GM19351 (cell line): ENCODE data around the gene MGST3.
"Not testable (repeated sequence)": the region's sequence is repeated elsewhere in the genome, so short reads cannot be mapped to it uniquely, and the experiment has no call there.

Source experiments
- ATAC-seq: cut with Tn5 transposase; IDR thresholded peaks from one replicate; pipeline ENCODE4 v1.9.1; 2021; ENCODE audit warnings: mild to moderate bottlenecking, moderate library complexity; ENCODE audit not compliant: unreplicated experiment

The MGST3 gene

DNA sequence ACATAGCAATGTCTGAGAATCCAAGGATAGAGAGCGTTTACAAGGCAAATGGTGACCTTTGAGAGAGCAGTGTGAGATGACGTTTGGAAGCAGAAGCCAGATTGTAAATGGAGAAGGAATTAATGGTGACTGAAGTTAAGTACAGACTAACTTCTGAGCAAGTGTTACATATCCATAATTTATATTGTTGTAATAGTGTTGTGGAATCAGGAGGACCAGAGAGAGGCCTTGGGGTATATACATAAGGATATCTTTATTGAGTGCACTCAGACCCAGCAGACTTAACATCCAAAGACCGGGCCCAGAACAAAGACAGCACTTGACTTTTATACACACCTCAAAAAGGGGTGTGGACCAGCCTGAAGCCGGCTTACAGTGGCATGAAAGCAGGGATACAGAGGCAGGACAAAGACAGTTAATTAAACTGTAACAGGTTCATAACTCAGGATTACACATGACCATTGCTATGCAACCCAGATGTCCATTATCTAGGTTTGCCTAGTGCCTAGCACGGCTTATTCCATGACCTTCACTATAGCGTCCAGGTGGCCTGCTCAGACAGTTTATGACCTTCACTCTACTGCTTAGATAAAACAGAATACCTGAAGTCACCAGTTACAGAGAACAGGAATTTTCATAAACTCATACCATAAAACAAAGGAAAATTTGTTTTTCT is 2.7 kb upstream of the MGST3 start:
- no peak for ATAC-seq

DNA sequence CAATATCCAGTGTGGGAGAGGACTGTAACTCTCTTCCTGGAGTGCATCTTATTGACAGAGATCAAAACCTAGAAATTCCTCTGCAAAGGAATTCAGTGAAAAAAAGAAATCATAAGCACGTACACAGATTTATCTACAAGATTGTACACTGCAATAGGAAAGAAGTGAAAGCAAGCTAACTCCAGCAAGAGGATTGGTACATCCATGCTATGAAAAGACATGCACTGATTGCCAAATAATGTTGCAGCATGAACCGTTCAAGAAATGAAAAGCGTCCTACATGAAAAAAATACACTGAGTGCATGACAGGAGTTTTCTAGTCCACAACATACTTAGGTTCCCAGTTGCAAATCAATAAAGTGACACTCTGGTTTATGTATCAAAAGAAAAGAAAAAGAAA is 1.9 kb upstream of the MGST3 start:
- no peak for ATAC-seq

DNA sequence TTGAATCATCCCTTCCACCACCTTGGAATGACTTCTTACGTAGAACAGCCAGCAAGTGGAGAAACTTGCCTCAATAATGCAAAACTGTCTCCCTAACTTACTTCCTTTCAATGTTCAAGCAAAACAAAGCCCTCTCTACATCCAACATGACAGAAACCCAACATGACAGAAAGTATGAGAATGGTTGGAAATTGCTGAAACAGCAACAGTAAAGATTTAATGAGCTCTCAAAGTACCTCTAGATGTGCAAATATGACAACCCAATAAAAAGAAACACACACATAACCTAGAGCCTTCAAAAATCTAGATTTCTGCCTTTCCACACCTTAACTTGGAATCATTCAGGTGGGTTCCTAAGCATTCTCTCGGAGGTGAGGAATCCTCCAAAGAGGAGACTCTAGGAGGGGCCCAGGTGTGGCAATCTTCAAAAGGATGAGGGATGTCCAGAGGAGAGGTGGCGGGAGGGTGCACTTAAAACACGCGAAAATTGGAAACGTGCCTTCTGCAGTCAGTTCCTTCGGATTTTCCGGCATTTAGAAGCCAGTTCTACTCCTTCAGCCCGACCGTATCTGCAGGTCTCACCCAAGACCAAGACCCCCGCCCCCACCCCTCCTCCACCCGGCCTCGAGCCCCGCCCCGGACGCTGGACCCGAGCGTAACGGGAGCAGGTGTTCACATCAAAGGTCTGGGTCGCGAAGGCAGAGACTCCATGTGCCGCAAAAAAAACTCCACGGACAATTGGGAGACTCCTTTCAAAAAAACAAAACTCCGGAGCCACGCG is 996 bp upstream of the MGST3 start:
- ATAC-seq = no peak

DNA sequence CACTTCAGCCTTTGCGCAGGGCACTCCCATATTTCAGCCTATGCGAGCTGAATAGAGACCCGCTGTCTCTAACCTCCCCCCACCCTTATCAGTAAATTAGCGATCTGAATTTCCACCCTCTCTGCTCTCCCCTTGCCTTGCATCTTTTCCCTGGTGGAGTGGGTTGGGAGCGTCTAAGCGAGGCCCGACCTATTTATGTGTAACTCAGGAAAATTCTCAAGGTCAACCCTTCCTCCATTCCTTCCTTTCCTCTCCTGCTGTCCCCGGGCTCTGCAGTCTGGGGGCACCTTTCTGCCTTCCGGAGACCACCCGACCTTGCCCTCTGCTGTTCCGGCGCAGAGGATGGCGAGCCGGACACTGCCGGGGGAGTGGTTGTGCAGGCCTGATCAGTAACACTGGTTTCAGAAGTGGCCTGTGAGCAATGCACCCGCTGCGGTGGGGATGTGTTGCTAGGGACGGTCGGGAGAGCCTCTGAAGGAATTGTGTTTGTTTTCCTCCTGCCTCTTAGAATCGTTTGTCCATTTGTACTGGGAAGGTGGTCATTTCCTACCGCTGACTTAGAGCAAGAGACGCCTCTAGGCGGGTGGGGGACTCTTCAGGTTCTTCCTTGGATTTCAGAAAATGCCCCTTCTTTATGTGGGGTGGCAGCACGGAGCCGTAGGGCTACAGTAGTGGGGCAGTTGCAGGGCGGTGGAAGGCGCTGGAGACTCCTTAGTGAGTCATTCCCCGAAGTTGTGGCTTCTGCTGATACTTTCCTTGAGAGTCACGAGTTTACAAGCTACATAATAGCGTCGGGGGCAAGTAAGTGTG is 513 bp downstream of the MGST3 start:
- peak; percentile 27 for ATAC-seq

DNA sequence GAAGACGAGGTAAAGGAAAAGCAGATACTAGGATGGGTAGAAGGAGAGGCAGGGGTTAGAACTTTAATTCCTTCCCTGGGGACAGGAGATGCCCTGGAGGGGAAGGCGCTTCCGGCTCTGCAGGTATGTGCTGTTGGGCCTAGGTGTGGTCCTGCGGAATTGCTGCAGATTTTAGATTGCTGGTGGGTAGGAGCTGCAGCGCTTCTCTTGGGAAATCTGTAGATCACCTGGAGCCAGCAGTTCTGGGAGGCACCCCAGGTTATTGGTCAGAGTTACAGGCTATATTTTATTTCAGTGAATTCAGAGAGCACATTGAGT is 1.1 kb downstream of the MGST3 start:
- no peak for ATAC-seq

DNA sequence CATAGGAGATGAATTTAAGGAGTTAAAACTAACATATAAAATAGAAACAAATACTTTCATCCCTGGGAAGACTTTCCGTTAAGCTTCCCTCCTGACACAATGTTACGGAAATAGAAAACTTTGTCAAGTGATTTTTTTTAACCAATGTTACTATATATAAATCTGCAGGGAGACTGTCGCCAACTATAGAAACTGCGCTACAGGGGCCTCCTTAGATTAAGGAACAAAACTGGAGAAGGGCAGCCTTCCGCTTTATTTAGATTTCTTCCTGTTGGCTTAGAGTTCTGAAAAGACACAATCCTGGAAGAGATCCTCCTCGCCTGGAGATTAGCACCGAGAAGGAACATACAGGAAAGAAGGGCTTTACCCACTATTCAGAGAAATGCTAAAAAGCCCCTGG is 1.5 kb downstream of the MGST3 start:
- ATAC-seq = no peak

DNA sequence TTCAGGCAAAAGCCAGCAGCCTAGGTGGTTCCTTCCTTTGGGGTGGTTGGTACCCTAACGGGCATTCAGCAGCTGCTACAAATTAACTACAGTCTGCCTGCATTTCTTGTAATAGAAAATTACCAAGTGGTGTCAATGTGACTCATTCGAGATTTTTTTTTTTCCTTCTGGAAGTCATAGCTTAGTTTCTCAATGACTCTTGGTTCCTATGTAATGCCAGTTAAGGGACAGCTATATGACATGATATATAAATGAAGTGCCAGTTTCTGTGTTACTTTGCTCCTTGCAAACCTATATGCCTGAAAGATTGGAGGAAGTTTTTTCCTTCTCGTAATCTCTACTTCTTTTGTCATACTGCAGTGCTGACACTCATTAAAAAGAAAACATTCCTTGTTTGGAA is 2.6 kb downstream of the MGST3 start:
- ATAC-seq = no peak

DNA sequence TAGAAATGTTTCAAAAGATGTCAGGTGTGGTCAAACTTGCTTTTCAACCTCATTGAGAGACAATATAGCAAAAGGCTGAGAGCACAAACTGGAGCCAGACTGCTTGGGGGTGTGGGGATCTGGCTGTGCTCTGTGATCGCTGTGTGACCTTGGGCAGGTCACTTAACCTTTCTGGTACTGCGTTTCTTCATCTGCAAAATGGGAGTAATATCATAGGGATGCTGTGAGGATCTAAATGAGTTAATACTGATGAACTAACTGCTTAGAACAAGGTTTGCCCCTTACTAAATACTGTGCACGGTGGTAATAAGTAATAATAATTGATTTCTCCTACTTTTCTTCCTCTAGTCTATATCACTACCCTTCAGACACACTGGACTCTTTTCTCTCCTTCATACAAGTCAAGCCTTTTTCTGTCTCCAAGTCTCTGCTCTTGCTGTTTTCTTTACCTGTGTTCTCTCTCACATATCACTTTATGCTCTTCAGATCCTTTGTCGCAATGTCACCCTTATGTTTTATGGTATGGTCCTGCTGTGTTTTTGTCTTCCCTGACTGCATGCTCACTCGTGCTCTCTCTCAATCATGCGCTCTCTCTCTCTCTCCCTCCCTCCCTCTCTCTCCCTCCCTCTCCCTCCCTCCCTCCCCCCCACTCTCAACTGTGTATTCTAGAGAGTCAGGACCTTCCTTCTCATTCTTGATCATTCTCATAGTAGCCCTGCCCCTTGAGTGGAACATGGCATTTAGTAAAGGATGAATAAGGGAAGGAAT is 3.3 kb downstream of the MGST3 start:
- no peak for ATAC-seq

DNA sequence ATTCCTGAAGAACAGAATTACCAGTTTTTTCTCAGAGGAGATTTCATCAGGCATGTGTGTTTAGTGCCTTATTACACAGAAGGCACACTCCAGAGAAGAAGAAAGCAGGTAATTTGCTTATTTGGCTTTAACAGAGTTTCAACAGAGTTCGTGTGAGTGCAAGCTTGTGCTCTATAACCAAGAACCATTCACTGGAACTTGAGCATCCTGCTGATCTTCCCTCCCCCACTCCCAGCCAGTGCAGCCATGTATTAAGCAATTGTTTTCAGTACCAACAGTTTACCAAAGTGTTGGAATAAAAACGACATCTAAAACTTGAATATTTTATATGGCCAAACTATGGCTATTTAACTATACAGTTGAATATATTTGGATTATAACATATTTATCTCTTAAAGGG is 4.3 kb downstream of the MGST3 start:
- ATAC-seq = no peak

DNA sequence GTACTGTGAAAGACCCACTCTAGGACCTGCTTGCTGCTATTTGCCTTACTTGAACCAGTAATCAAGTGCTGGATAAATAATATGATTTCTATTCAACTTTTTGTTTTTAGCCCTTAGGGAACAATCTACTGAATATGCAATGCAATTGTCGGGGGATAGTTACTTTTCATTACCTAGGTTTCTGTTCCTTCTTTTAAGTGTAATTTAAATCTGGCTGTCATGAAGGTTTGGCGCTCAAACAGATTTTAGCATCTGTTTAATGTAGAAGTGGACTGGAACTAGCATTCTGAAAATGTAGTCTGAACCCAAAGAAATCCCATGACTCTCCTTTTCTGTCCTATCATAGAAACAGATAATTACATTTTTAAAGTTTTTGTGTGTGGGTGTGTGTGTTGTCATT is 4.8 kb downstream of the MGST3 start:
- no peak for ATAC-seq

DNA sequence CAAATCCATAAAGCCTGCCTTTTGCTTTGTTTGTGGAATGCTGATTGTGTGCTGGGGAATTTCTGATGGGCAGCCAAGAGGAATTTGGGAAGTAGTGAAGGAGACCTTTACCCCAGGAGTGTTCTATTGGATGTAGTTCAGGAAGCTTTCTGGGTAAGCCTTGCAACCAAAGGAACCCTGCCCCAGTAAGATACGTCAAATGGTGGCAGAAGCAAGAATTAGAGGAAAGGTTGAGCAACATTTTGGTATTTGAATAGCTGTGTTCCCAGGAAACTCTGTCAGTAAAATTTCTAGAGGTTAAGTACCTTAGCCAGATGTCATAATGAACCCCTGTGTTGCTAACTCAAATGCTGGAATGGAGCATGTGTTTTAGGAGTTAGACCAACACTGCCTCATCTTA is 6.4 kb downstream of the MGST3 start:
- ATAC-seq = no peak

DNA sequence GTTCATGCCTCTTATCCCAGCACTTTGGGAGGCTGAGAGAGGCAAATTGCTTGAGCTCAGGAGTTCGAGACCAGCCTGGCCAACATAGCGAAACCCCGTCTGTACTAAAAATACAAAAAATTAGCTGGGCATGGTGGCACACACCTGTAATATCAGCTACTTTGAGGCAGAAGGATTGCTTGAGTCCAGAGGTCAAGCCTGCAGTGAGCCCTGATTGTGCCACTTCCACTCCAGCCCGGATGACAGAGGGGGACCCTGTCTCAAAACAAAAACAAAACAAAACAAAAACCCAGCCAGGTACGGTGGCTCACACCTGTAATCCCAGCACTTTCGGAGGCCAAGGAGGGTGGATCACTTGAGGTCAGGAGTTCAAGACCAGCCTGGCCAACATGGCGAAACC is 7.2 kb downstream of the MGST3 start:
- ATAC-seq = not testable (repeated sequence)

DNA sequence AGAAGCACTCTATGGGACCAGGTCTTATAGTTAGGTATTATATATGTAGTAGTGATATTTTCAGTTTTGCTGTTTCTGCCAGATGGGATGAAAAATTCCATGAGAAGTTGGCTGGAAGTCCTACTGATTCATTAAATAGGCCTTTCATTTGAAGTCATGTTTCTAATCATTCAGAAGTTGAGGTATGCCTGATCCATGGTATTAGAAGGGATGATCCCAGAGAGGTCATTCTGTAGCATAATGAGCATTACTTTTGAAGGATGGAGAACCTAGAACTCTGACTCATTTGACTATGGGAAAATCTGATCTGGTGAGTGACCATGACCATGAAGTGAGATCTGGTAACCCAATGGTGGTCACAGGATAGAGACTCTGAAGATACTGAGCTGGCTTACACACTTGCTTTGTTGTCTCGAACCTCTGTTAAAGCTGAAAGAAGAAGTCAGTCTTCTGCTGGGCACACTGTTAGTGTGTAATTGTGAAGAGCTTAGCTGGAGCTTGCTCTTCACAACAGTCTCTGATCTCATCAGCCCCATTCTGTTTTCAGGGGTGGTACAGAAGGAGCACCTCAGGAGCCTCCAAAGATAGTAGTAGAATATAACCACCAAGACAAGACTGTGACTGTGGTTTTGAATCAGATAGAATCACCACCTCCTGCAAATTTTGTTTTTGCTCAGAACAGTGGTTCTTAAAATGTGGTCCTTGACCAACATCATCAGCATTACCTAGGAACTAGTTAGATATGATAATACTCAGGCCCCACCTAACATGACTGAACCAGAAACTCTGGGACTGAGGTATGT is 9.0 kb downstream of the MGST3 start:
- peak; percentile 31 for ATAC-seq

DNA sequence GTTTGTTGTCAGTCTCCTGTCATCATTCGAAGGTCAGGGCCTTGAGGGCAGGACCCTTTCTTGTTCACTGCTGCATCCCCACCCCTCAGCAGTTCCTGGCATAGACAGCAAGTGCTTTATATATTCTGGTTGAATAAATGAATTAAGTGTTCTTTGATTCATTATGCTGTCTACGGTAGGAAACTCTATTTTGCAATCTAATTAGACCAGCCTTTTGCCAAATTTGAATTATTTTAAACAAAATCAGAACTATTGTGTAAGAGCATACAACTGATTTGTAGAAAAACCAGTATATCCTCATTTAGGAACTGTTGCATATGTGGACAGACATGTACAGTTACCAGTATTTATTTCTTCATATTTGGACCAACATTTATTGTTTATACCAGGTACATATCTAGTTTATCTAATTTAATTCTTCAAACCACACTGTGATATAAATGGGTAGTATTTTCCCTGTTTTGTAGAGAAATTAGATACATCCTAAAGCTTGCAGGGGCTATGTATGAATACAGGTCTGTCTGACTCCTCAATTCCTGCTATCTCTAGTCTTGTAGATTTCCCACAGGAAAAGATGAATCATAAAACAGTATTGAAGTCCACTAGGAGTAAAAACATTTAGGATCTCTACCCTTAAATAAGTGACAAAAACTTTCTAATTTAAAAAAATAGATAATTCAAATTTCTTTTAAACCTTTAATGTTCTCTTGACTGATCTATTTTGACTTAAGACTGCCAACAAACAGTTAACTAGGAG is 10.4 kb downstream of the MGST3 start:
- no peak for ATAC-seq

DNA sequence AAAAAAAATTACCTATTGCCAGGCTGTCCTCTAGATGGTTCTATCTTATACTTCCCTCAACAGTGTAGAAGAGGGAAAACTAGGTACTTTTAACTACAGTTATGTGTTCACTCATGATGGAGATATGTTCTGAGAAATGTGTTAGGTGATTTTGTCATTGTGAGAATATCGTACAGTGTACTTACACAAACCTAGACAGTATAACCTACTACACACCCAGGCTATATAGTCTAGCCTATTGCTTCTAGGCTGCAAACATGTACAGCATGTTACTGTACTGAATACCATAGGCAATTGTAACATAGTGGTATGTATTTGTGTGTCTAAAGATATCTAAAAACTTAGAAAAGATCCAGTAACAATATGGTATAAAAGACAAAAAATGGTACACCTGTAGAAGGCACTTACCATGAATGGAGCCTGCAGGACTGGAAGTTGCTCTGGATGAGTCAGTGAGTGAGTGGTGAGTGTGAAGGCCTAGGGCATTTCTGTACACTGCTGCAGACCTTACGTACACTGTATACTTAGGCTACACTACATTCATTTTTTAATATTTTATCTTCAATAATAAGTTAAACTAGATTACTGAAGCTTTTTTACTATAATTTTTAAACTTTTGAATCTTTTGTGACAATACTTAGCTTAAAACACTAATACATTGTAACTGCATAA is 13.2 kb downstream of the MGST3 start:
- no peak for ATAC-seq

DNA sequence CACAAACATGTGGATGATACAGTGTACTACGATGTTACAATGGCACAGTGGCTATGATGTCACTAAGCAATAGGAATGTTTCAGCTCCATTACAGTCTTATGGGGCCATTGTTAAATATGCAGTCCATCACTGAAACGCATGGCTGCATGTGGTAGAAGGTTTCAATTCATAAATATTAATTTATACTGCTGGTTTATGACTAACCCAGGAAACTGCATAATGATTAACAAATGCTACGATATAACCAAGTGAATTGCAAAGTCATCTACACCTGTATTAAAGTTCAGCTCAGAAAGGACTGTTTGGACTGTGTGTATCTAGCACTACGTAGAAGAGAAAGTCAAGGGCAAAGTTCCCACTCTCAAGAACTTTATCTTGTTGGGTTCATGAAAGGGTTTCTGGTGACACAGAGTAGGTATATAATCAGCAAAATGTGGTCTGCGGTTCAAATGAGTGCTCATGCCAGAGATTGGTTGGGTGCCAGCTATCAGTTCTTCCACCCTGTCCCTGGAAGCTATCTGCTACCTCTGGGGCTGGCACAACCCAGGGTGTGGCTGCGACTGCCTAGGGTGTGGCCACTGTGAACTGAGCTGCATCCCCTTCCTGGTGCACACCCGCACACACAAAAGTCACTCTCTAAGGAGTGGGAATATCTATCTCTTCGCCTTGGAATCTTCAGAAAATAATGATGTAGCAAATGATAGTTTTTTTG is 14.8 kb downstream of the MGST3 start:
- peak; percentile 36 for ATAC-seq

DNA sequence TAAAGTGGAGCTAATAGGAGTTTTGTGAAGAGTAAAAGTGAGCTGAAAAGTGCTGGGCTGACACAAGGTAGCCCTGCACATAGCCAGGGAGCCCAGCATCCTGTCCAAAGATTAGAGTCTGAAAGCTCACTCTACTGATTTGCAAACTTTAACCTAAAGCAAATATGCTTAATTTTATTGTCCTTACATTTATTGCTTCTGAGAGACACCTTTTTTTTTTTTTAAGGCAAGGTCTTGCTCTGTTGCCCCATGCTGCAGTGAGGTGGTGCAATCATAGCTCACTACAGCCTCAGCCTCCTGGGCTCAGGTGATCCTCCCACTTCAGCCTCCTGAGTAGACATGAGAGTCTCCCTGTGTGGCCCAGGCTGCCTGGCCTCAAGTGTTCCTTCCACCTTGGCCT is 16.5 kb downstream of the MGST3 start:
- no peak for ATAC-seq

DNA sequence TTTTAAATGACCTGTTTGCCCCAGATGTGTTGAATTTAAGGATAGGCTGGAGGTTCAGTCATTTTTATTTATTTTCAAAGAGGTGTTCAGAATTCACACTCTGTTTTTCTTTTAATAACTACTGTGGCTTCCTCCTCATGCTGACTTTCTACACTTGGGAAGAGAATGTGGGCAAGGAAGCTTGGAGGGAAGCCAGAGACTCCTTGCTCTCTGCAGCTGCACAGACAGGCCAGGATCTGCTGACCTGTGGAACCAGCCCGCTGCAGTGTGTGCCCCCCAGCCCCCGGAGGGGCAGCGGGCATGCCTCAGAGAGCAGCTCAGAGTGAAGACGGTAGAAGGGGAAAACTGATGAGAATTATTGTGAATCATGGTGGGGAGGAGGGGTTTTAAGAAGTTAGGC is 16.9 kb downstream of the MGST3 start:
- no peak for ATAC-seq
